Fibroblast of skin of abdomen (primary cell): ENCODE results near the gene DLGAP1.

ENCODE experiments used
- DNase-seq: peaks from one replicate; pipeline ENCODE4 v3.0.0-alpha.2; 2013

Gene DLGAP1

DNA sequence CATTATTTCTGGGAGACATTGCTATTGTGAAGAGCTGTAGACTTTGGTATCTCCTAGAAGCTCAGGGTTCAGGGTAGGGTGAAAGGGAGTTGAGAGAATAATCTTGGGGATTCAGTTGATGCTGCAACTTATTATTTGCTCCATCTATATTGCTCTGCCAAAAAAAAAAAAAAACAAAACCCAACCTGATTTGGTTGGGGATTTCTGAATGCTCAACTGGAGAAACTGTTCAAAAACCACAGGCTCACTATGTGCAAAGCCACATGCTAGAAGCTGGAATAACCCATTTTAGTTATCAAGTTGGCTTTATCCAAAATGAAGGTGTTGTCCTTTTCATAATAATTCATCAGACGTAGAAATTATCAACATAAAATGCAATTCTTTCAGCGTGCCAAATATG, 696.0 kb downstream of the DLGAP1 start:
- no peak for DNase-seq

DNA sequence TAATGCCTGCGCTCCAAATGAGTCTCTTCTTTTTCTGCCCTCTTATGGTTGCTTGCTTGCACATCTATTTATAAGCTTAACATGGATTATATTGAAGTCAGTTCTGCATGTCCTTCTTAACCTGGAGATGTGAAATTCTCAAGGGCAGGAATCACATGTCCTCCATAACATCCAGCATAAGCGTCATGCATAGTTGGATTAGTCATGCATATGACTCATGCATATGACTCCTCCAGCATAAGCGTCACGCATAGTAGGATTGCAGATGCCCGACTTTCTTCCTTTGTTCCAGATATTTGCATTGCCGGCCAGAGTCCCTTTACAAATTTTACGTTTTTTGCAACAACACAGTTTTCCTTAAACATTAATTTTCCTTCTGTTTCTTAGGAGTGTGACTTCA, 696.6 kb downstream of the DLGAP1 start:
- DNase-seq = peak; percentile 5

DNA sequence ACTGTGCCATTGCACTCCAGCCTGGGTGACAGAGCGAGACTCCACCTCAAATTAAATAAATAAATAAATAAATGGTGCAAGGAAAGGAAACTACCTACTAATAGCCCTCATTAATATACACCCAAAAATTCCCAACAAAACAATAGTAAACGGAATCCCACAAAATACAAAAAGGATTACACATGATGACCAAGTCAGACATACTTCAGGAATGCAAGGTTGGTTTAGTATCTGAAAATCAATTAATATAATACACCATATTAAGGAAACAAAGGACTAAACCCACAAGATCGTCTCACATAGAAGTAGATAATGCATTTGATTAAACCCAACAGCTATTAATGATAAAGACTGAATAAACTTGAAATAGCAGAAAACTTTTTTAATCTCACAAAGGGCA, 697.7 kb downstream of the DLGAP1 start:
- no peak for DNase-seq

DNA sequence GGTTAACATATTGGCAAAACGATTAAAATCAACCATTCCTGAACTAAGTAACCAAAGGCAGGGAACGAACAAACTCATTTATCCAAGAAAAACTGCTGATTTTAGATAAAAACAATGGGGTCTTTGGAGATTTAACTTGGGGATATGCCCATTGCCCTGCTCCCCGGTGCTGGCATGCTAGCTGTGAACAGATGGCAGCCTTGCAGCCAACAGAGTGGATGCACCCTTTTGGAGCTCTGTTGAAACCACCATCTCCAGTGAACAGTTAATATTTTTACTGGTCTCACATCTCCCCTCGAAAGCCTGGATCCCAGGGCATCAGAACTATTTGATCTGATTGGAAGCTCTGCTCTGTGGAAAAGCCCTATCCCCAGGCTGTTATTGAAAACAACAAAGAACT, 702.0 kb downstream of the DLGAP1 start:
- DNase-seq = no peak

DNA sequence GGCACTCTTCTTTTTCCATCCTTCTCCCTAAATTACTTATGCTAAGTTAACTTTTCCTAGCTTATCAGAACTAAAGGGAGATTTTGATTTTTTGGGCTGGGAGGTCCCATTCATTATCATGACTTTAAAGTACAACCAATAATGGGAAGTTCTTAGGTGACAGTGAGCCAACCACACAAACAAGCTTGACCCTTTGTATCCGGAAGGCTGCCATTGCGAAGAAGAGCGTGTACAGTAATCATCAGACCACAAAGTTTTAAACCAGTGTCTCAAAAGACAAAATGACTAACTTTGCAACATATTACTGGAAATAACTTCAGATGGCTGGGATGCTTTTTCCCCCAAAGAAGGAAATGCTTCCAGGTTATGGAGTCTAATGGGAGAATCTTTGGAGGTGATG, 707.0 kb downstream of the DLGAP1 start:
- DNase-seq = peak; percentile 9

DNA sequence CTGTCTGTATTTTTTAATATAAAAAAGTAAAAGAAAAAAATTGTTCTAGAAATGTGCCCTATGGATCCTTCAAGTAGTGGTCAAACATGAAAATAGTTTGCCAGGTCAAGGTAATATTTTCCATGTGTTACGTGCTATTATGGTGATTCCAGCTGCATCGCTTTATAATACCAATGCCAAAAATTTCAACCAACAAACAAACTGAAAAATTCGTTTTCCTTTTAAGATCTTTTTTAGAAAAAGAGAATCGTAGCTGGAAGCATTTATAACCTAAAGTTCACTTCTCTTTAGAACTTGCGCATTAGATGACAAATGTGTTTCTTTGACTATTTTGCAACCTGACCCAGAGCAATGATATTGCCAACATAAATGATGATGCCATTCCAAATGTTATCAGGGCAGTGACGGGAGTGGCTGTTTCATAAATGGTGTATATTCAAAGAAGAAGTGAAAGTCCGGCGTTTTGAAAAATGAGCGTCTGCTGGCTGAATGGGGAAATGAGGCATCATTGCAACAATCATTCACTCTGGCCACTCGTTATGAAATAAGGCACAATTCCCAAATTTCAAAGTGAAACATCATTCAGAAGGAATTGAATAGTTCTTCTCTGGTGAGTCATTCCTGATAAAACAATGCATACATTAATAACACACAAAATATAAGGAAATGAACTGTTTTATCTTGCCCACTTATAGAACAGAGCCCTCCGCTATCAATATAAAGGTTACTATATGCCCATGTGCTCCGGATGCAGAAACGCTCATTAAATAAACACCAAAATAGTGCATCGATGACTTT, 707.7 kb downstream of the DLGAP1 start:
- peak; percentile 53 for DNase-seq

DNA sequence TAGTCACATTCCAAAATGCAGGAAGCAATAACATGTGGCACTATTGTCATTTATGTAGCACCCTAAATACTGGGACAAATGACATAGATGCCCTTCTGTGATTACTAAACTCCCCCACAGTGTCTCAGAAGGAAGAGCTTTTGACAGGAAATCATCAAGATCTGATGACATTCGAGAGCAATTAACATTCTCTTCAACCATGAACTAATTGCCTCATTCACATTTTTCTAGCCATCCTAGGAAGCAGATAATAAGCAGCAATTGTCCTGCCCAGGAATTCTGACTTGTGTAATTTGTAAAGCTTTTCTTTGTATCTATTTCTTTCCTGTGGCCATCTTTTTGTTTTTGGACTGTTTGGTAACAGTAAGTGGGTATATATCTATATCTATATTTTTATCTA, 712.6 kb downstream of the DLGAP1 start:
- no peak for DNase-seq

DNA sequence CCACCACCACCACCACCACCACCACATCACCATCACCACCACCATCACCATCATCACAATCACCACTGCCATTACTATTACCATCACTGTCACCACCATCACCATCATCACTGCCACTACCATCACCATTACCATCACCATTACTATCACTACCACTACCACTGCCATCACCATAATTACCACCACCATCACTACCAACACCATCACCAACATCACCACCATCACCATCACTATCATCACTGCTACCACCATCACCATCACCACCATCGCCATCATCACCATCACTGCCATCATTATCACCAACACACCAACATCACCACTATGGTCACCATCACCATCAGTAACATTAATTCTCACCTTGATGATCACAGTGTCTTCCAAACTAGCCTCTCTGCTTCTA, 713.8 kb downstream of the DLGAP1 start:
- DNase-seq = no peak

DNA sequence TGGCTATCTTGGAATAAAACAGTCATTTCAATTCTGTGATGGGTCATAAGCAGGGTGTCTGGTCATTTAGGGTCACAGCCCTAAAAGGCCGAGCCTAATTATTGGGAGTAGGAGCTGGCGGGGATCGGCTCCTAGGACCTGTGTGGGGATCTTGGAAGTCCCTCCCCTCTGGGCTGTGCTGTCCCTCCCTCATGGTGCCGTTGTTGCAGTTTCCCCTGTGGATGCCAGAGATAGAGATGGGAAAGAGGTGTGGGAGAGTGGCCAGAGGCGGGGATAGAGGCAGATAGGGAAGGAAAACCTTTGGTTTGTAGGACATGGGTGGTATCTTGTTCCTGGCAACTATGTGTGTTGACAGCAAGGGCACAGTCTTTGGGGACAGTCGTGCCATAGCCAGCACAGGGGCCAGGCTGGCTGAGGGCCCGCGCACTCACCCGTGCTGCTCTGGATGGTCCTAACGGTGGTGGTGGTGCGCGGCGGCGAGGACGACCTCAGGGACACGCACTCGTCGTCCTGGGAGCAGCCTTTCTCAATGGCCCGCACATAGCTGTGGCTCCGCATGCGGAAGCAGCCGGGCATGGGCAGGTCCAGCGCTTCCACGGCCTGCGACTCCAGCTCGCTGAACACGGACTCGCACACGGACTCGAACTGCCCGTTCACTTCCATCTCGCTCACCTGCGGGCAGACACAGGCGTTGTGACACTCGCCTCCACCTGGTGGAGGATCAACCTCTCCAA, 726.2 kb downstream of the DLGAP1 start:
- no peak for DNase-seq

DNA sequence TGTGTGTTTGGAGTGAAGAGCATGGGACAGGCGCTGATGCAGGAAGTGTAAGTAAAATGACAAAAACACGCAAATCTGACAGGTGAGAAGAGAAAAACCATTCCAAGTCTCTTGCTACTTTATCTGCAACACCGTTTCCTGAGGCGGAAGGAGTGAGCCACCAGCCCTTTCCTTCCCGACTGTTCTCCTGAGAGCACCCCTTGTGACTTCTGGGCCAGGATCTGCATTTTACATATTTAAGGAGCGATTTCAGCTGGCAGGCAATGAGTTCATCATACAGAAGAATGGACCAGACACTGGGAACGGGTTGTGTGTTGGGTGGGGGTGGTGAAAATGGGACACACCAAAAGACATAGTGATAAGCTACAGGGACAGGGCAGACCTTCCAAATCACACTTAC, 727.8 kb downstream of the DLGAP1 start:
- DNase-seq = no peak

DNA sequence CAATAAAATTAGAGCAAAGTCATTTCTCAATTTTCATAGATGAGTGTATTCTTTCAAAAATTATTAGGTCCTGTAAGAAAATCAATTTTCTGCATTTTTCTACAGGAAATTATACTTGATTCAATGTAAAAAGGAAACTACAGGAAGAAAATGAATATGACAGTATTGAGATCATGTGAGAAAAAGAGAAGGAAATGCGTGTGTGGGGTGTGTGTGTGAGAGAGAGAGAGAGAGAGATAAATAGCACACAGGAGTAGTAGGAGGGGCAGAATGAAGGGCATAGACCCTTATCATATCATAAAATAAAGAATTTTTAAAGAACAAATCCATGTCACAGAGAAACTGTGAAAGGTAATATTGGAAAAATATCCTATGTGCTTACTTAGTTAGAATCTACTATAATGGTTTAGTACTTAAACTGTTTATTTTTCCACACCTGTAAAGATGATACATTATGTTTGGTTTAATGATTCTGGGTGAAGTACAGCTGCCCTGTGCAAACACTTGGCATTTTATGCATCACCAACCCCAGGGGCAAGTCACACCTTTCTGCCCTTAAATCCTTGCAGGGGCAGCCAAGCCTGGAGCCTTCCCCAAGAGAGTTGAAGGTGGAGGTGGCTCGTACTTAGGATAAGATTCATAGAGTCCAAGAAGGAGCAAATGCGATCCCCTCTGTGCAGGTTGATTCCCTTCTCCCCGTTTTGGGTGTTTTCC, 728.7 kb downstream of the DLGAP1 start:
- DNase-seq = no peak

DNA sequence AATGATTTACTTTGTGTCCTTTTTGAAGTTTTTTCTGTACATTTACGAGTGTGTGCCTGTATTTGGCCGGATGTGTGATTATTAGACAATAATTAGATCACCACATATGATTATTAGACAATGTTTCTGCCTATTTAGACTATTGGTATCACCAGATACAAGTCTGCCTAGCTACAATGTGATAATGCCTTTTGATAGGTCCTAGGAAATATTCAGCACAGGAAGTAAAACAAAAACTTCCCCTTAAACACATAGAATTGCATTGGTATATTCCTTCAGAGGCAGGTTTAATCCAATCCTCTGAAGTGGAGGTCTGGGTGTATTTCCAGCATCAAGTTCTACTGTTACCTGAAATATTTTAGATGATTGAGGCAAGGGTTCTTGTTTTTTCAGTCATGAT, 730.0 kb downstream of the DLGAP1 start:
- no peak for DNase-seq

DNA sequence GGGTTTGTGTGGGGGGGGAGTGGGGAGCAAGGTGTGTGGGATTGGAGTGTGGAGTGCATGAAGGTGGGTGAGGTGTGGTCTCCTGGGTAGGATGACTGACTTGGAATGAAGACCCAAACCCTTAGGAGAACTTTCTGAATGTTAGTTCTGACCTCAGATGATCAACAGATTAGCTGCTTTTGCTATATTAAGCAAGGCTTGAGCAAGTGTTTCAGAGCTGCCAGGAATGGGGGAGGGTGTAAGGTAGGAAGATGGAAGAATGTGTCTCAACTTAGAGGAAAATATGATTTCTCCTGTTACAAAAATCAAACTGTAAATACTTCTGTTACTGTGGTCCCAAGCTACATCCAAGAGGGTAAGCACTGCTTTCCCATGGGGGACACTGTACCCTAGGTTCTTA, 731.6 kb downstream of the DLGAP1 start:
- DNase-seq = no peak

DNA sequence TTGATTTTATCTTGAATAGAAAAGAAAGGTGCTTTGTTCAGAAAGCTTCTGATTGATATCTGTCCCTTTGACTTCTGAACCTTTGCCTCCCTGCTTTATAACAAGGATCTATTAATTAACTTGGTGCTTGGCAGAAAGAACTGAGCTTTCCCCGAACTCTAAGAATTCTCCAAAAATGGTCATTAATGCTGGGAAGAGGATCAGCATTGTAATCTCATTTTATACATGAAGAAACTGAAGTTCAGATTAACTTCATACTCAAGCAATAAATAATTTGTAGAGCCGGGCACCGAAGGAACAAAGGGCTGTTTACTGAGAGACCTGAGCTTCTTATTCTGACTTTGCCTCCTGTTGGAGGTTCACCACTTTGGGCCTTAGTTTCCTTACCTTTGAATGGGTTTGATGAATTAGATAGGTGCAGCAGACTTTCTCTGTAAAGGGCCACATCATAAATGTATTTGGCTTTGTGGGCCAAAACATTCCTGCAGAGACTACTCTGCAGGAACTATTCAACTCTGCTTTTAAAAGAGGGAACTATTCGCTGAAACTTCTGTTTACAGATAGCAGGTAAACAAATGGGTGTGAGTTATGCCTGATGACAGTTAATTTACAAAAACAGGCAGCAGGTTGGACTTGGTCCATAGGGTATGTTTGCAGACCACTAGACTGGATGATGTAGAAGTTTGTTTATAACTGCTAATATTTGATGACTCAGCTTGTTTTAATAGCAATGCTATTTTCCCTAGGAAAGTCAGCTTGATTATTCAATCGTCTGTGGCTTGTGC, 732.3 kb downstream of the DLGAP1 start:
- no peak for DNase-seq

DNA sequence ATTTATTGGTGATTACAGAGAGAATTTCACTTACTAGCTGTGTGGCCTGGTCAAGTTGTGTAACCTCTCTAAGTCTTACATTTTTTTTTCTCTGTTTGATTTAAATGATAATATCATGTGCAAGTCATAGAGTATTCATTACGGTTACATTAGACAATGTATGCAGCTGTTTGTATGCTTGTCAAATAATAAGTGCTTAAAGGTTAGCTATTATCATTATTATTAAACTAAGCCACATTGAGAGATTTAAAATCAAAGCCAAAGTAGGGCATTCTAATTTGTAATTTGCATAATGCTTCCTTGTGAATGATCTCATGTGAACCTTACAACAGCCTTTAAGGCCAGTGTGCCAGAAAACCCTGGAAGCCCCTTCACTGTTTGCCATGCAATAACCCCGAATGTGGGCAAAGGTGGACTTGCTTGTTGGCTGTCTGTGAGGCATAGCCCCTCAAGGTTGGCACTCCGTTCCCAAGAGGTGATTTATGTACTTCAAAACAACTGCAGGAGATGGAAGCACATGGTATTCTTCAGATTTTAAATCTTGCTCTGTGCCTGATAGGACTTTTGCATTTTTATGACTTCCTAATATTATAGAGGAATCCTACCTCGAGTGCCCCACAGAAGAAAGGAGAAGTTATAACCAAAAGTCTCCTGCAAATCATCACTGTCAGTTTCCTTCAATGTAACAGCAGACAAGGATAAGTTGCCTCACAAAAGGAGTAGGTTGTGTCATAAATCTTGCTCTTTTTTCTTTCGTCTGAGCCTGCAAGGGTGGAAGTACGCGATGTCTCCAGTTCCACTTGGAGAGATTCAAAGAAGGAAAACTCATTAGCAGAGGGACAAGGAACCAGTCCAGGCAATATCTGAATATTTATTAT, 733.1 kb downstream of the DLGAP1 start:
- DNase-seq = no peak

DNA sequence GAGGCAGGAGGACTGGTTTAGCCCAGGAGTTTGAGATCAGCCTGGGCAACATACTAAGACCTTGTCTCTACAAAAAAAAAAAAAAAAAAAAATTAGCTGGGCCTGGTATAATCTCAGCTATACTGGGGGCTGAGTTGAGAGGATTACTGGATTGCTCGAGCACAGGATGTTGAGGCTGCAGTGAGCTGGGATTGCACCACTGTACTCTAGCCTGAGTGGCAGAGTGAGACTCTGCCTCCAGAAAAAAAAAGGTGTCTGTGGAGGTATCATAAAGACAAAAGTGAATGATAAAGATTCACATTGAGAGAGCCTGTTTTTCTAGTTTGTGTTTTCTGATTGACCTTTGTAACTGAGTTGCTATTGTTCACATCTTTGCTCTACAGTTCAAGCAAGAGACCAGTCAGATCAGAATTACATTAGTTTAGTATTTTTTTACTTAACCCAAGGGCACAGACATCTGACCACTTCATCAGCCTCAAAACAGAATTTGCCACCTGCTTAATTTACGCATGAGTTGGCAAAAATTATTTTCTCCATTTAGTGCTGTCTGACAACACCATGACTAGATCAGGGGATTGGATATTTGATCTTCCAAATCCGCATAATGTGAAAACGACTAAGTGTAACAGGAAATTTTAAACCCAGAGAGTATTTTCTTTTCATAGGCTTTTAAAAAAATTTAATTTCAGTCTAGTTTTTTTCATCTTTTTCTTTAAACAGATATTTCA, 734.1 kb downstream of the DLGAP1 start:
- no peak for DNase-seq

DNA sequence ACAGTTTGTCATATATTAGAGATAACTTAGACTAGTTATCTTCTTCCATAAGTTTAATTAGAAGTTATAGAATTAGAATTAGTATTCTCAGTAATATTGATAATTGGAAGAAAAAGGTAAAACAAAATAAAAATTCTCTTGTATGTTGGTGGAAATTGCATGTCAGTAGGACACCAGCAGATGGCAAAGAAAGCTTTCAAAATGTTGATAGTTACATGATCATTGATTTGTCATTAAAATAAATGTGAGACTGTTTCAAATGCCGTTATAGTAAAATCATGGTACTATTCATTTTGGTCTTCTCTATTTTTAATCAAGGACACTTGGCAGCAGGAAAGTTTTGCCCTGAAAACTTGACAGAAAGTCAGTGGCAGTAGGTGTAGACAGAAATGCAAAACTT, 734.9 kb downstream of the DLGAP1 start:
- no peak for DNase-seq

DNA sequence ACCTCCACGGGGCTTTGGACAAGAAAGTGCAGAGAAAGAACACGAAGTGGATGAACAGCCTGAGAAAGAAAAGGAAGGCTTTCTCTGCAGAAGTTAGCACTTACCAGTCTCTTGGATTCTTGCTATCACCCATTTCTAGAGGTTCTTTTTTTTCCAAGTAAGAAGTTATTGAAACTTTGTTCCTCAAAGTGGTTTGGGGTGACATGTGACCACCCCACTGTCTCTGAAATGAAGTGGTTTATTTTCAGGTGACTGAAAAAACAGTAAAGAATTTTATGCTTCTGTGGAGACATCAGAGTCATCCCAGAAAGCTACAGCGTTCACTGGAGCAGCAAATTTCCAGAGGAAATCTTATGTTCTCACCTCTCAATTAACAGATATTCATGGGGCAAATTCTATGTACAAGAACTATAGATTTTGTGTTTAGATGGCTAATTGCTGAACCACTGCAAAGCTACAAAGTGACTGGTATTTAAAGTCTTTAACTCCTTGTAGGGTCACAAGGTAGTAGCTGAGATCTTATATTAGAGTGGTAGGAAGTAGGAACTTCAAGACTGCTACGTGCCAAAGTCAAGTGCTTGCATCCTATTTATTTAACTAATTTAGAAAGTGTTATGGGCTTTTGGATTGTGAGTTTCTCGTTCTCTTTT, 737.6 kb downstream of the DLGAP1 start:
- no peak for DNase-seq

DNA sequence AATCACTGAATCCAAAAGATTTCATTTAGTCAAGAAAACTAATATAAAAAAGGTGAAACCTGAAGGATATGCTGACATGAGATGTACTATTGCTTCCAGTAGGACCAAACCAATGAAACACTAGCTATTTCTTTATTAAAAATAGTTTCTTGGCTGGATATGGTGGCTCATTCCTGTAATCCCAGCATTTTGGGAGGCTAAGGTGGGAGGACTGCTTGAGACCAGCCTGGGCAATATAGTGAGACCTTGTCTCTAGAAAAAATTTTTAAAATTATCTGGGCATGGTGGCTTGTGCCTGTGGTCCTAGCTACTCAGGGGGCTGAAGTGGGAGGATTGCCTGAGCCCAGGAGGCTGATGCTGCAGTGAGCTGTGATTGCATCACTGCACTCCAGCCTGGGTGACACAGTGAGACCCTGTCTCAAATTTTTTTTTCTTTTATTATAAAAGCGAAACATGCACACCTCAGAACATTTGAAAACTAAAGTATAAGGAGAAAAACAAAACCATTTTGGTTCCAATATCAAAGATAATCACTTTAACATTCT, 738.9 kb downstream of the DLGAP1 start:
- DNase-seq = no peak
